H1 (cell line): Measurements from ENCODE around the gene MFN1. TPM values are rescaled to one million over a fixed set of nuclear protein-coding genes. Genes with fewer than 3 reads are reported as not detected.

Source experiments
- CTCF ChIA-PET: fragments of 300-600 bp; sonication (Branson Sonifier 250); formaldehyde crosslinking; loops from one replicate; lab custom pipeline; 2021; ENCODE audit not compliant: partially characterized antibody; lab: Charles Lee
- POLR2A ChIA-PET: fragments of 300-600 bp; sonication (Branson Sonifier 250); formaldehyde crosslinking; loops from one replicate; lab custom pipeline; 2021; ENCODE audit warnings: inconsistent platforms; ENCODE audit not compliant: partially characterized antibody; lab: Charles Lee
- DNase-seq, 2 experiments: peaks; one replicate each; pipeline versions ENCODE4 v3.0.0 to v3.0.0-alpha.2; 2010 to 2022; ENCODE audit warnings: low spot score in 2 of 2, low read depth in 1 of 2, mixed read lengths in 1 of 2
- FAIRE-seq: peaks from 2 replicates; lab custom pipeline; 2011; peaks lifted over from hg19 to GRCh38; lab: Jason Lieb, UNC
- H2AFZ ChIP-seq: 2 replicates; pipeline ENCODE4 v1.8.1; 2012; ENCODE audit warnings: low read length, inconsistent platforms
- H2AK5ac ChIP-seq: 2 replicates; pipeline ENCODE4 v1.6.1; 2013; ENCODE audit warnings: low read depth, low read length
- H2BK120ac ChIP-seq: replicated peaks from 2 replicates; pipeline ENCODE3; 2013; ENCODE audit warnings: low read depth, low read length, inconsistent platforms
- H2BK12ac ChIP-seq: 2 replicates; pipeline ENCODE4 v1.6.1; 2013; ENCODE audit warnings: low read depth, low read length
- H2BK15ac ChIP-seq: 2 replicates; pipeline ENCODE4 v1.6.1; 2013; ENCODE audit warnings: low read length
- H2BK20ac ChIP-seq: 2 replicates; pipeline ENCODE4 v1.6.1; 2013; ENCODE audit warnings: low read length
- H2BK5ac ChIP-seq: 2 replicates; pipeline ENCODE4 v1.6.1; 2013; ENCODE audit warnings: low read depth, low read length
- H3K14ac ChIP-seq: 2 replicates; pipeline ENCODE4 v1.6.1; 2013; ENCODE audit warnings: inconsistent platforms; ENCODE audit not compliant: insufficient read length
- H3K18ac ChIP-seq: 2 replicates; pipeline ENCODE4 v1.6.1; 2013; ENCODE audit warnings: low read length; ENCODE audit errors: extremely low read depth
- H3K23ac ChIP-seq: 2 replicates; pipeline ENCODE4 v1.6.1; 2013; ENCODE audit warnings: inconsistent platforms; ENCODE audit not compliant: insufficient read length
- H3K23me2 ChIP-seq: 2 replicates; pipeline ENCODE4 v1.6.1; 2013; ENCODE audit warnings: low read depth, low read length
- H3K27ac ChIP-seq: 2 replicates; pipeline ENCODE4 v1.6.1; 2011; ENCODE audit warnings: low read depth, low read length, inconsistent platforms
- H3K27me3 ChIP-seq, 4 experiments: replicated peaks in 1 of 4; 1 replicate in 1 of 4; 2 replicates in 3 of 4; pipeline versions ENCODE4 v1.6.1 to v1.8.1; 2011 to 2013; ENCODE audit warnings: low read length in 3 of 4, mild to moderate bottlenecking in 3 of 4, inconsistent platforms in 2 of 4, mixed read lengths in 2 of 4, moderate library complexity in 1 of 4; ENCODE audit not compliant: control insufficient read depth in 3 of 4, insufficient read depth in 3 of 4; ENCODE audit errors: extremely low read depth in 1 of 4
- H3K36me3 ChIP-seq, 4 experiments: 2 replicates each; pipeline versions ENCODE4 v1.6.1 to v1.8.1; 2011 to 2013; ENCODE audit warnings: mild to moderate bottlenecking in 4 of 4, low read length in 3 of 4, moderate library complexity in 2 of 4, control low read depth in 1 of 4, inconsistent platforms in 1 of 4; ENCODE audit not compliant: insufficient read depth in 4 of 4, control insufficient read depth in 2 of 4
- H3K4ac ChIP-seq: replicated peaks from 2 replicates; pipeline ENCODE3; 2013; ENCODE audit warnings: low read length, low read depth, mixed read lengths, inconsistent platforms; ENCODE audit not compliant: insufficient read length
- H3K4me1 ChIP-seq, 4 experiments: replicated peaks in 1 of 4; 1 replicate in 1 of 4; 2 replicates in 3 of 4; pipeline versions ENCODE4 v1.6.1 to v1.8.1; 2011 to 2013; ENCODE audit warnings: low read length in 3 of 4, inconsistent platforms in 2 of 4, mixed read lengths in 1 of 4; ENCODE audit not compliant: insufficient read depth in 4 of 4, control insufficient read depth in 3 of 4
- H3K4me2 ChIP-seq, 2 experiments: 2 replicates each; pipeline versions ENCODE4 v1.6.1 to v1.8.1; 2011 to 2013; ENCODE audit warnings: low read depth in 2 of 2, low read length in 2 of 2, control low read depth in 1 of 2, inconsistent platforms in 1 of 2, mild to moderate bottlenecking in 1 of 2; ENCODE audit not compliant: insufficient read depth in 1 of 2
- H3K4me3 ChIP-seq, 4 experiments: fragments of 200-600, 300-600 bp in 1 of 4; sonication (generic), shearing (Covaris generic), sonication (Bioruptor Twin) in 1 of 4; 2 replicates each; pipeline versions ENCODE4 v1.5.1 to v1.8.1; 2011 to 2016; ENCODE audit warnings: low read length in 4 of 4, low read depth in 3 of 4, control low read depth in 2 of 4, inconsistent platforms in 2 of 4, mild to moderate bottlenecking in 2 of 4, mixed read lengths in 1 of 4, moderate library complexity in 1 of 4; ENCODE audit not compliant: insufficient read depth in 2 of 4; ENCODE audit errors: extremely low read depth in 1 of 4
- H3K56ac ChIP-seq: replicated peaks from 2 replicates; pipeline ENCODE3; 2013; ENCODE audit warnings: low read depth, mild to moderate bottlenecking, mixed read lengths, low read length, inconsistent platforms; ENCODE audit not compliant: insufficient read length
- H3K79me1 ChIP-seq: 2 replicates; pipeline ENCODE4 v1.6.1; 2013; ENCODE audit warnings: low read depth, low read length, control low read depth
- H3K79me2 ChIP-seq, 2 experiments: 2 replicates each; pipeline versions ENCODE4 v1.6.1 to v1.8.1; 2012 to 2013; ENCODE audit warnings: low read length in 2 of 2, mild to moderate bottlenecking in 2 of 2, inconsistent platforms in 1 of 2; ENCODE audit not compliant: insufficient read depth in 2 of 2, control insufficient read depth in 1 of 2
- H3K9ac ChIP-seq, 4 experiments: replicated peaks in 1 of 4; 1 replicate in 1 of 4; 2 replicates in 3 of 4; pipeline versions ENCODE4 v1.6.1 to v1.8.1; 2011 to 2013; ENCODE audit warnings: low read depth in 3 of 4, low read length in 3 of 4, control low read depth in 2 of 4, mild to moderate bottlenecking in 2 of 4, moderate library complexity in 2 of 4, inconsistent platforms in 1 of 4; ENCODE audit errors: extremely low read depth in 1 of 4
- H3K9me3 ChIP-seq, 2 experiments: 2 replicates each; pipeline versions ENCODE4 v1.6.1 to v1.8.1; 2012 to 2013; ENCODE audit warnings: mild to moderate bottlenecking in 2 of 2, moderate library complexity in 2 of 2, control low read depth in 1 of 2, inconsistent platforms in 1 of 2, low read depth in 1 of 2, low read length in 1 of 2, mixed read lengths in 1 of 2; ENCODE audit not compliant: insufficient read depth in 2 of 2
- H4K20me1 ChIP-seq, 2 experiments: replicated peaks in 1 of 2; 2 replicates each; pipeline versions ENCODE3 to v1.8.1; 2011 to 2013; ENCODE audit warnings: inconsistent platforms in 2 of 2, low read length in 2 of 2, mild to moderate bottlenecking in 1 of 2; ENCODE audit not compliant: insufficient read depth in 2 of 2, control insufficient read depth in 1 of 2
- H4K5ac ChIP-seq: 2 replicates; pipeline ENCODE4 v1.6.1; 2013; ENCODE audit warnings: low read length, low read depth, mixed read lengths, inconsistent platforms; ENCODE audit not compliant: insufficient read length
- H4K8ac ChIP-seq: 2 replicates; pipeline ENCODE4 v1.8.0; 2013; ENCODE audit warnings: mild to moderate bottlenecking, moderate library complexity, low read length, inconsistent platforms; ENCODE audit not compliant: insufficient read depth; ENCODE audit errors: extremely low read depth
- H4K91ac ChIP-seq: replicated peaks from 2 replicates; pipeline ENCODE3; 2013; ENCODE audit warnings: low read length, mixed read lengths, inconsistent platforms; ENCODE audit not compliant: insufficient read length
- ASH2L ChIP-seq: fragments of 200-600, 300-600 bp; sonication (generic); IDR thresholded peaks from one replicate; pipeline ENCODE4 v1.7.1; 2017; ENCODE audit warnings: low read length
- BACH1 ChIP-seq: IDR thresholded peaks from 2 replicates; pipeline ENCODE4 v1.6.1; 2012; ENCODE audit warnings: low read length, improper control_type of control experiment
- CBX8 ChIP-seq: fragments of 300-800, 300-1000 bp; sonication (generic); IDR thresholded peaks from 2 replicates; pipeline ENCODE4 v1.7.1; 2016; ENCODE audit warnings: low read depth, low read length, borderline replicate concordance
- CTCF ChIP-seq, 3 experiments: IDR thresholded peaks; 1 replicate in 2 of 3; 2 replicates in 1 of 3; pipeline versions ENCODE4 v1.5.1 to v1.6.1; 2011; ENCODE audit warnings: low read length in 3 of 3, mild to moderate bottlenecking in 3 of 3, inconsistent platforms in 2 of 3, low read depth in 1 of 3, moderate library complexity in 1 of 3; ENCODE audit not compliant: insufficient read depth in 1 of 3; ENCODE audit errors: control extremely low read depth in 1 of 3
- GTF2F1 ChIP-seq: IDR thresholded peaks from 2 replicates; pipeline ENCODE4 v1.6.1; 2012; ENCODE audit warnings: low read depth, low read length, improper control_type of control experiment, borderline replicate concordance
- HDAC6 ChIP-seq: IDR thresholded peaks from one replicate; pipeline ENCODE4 v1.7.1; 2012; ENCODE audit warnings: low read depth, mild to moderate bottlenecking, inconsistent platforms, low read length, moderate library complexity
- POLR2A ChIP-seq, 2 experiments: IDR thresholded peaks; 1 replicate in 1 of 2; 2 replicates in 1 of 2; pipeline ENCODE4 v1.6.1; 2011; ENCODE audit warnings: low read depth in 2 of 2, low read length in 2 of 2, mild to moderate bottlenecking in 2 of 2; ENCODE audit errors: control extremely low read depth in 1 of 2
- RNF2 ChIP-seq: fragments of 200-900, 300-1000 bp; sonication (generic); IDR thresholded peaks from 2 replicates; pipeline ENCODE4 v1.7.1; 2016; ENCODE audit warnings: borderline replicate concordance, low read depth, mild to moderate bottlenecking, antibody characterized with exemption, low read length; ENCODE audit not compliant: poor library complexity, severe bottlenecking; ENCODE audit errors: missing control alignments
- SAP30 ChIP-seq: fragments of 300-600 bp; sonication (generic); IDR thresholded peaks from 2 replicates; pipeline ENCODE4 v1.7.1; 2012; ENCODE audit warnings: low read length, moderate library complexity, mild to moderate bottlenecking, inconsistent platforms; ENCODE audit not compliant: insufficient read depth, insufficient replicate concordance
- TEAD4 ChIP-seq: IDR thresholded peaks from 2 replicates; pipeline ENCODE4 v1.6.1; 2012; ENCODE audit warnings: low read depth, low read length, inconsistent platforms, mixed read lengths
- ZNF274 ChIP-seq: IDR thresholded peaks from 2 replicates; pipeline ENCODE4 v1.7.0; 2012; ENCODE audit warnings: low read length, borderline replicate concordance; ENCODE audit errors: extremely low read depth
- WGBS, 2 experiments: shearing (Covaris generic) in 1 of 2; methylation state at CpG; one replicate each; pipeline versions ENCODE4 v1.1.6 to v1.1.7; 2013 to 2015; ENCODE audit warnings: low lambda C conversion rate in 2 of 2, mixed read lengths in 2 of 2, inconsistent platforms in 1 of 2, low coverage in 1 of 2, missing lambda C conversion rate in 1 of 2; ENCODE audit not compliant: insufficient replicate concordance in 2 of 2, insufficient coverage in 1 of 2, insufficient read length in 1 of 2; ENCODE audit errors: extremely low coverage in 1 of 2, missing lambda C conversion rate in 1 of 2; 5-methylcytosine and 5-hydroxymethylcytosine counted together
- polyA plus RNA-seq, 7 experiments: library from polyadenylated mRNA; depleted of rRNA in 3 of 7; stranded (reverse) in 5 of 7; unstranded in 2 of 7; fragments of >200 nt in 5 of 7; fragments of 200-250 nt in 2 of 7; gene quantifications; 1 replicate in 5 of 7; 2 replicates in 1 of 7; 4 replicates in 1 of 7; pipeline versions ENCODE4 v1.2.1 to v1.2.3, GENCODE V29; 2011 to 2013; ENCODE audit warnings: missing spikeins in 2 of 7, mixed read lengths in 2 of 7
- total RNA-seq: library from RNA; stranded (reverse); fragmentation: NEBNext Ultra II Directional; extraction: Animal tissue kit (Norgen Biotek cat#: 25700); gene quantifications from 2 replicates; pipeline ENCODE4 v1.2.1, GENCODE V29; 2021

The MFN1 gene
- total and polyA plus RNA-seq, 2 of the 8 experiments (the other 6 are each of a cell fraction or from before 2014, with no cell fraction given): 9.1 to 35.6 TPM

- Histone ChIP-seq H2AFZ (no peak overlapping the region), H2BK15ac (no peak overlapping the region), H3K9ac (no peak overlapping the region), H2BK120ac (no peak overlapping the region), H3K4me1 (no peaks in the 10 kb centered on the region), H3K4ac (no peak overlapping the region), H2AK5ac (no peak overlapping the region), H3K9me3 (no peaks in the 10 kb centered on the region), H2BK20ac (no peak overlapping the region), H3K79me2 (no peaks in the 10 kb centered on the region), H2BK12ac (no peak overlapping the region), H4K8ac (no peak overlapping the region), H3K4me2 (no peak overlapping the region), H3K23ac (no peak overlapping the region), H3K18ac (no peak overlapping the region), H3K14ac (no peak overlapping the region), H3K27ac (no peak overlapping the region), H2BK5ac (no peak overlapping the region), H4K91ac (no peak overlapping the region), H3K56ac (no peak overlapping the region), H3K27me3 (no peaks in the 10 kb centered on the region), H3K23me2 (no peaks in the 10 kb centered on the region), H3K79me1 (no peaks in the 10 kb centered on the region), H3K4me3 (no peak overlapping the region), H3K36me3 (no peaks in the 10 kb centered on the region), H4K5ac (no peak overlapping the region), H4K20me1 (no peaks in the 10 kb centered on the region)
- FAIRE-seq: no peak
- no peak for DNase-seq
- TF ChIP-seq POLR2A (IDR thresholded peaks at IDR 0.05; ENCODE audit: control extremely low read depth in 1 of 2, low read depth in 2 of 2, low read length in 2 of 2): no peak
- TF ChIP-seq RNF2: no peak
- TF ChIP-seq BACH1: no peak
- no peak for TF ChIP-seq CTCF (IDR thresholded peaks at IDR 0.05; ENCODE audit: control extremely low read depth in 1 of 3, insufficient read depth in 1 of 3, low read depth in 1 of 3, low read length in 3 of 3)
- no peak for TF ChIP-seq TEAD4
- no peak for TF ChIP-seq HDAC6
- no peak for TF ChIP-seq ASH2L
- no peak for TF ChIP-seq ZNF274
- no peak for TF ChIP-seq SAP30
- TF ChIP-seq GTF2F1: no peak
- no peak for TF ChIP-seq CBX8
- WGBS, 2 experiments: 88% methylated on average over 7 of the region's 7 CpGs; no CpG with 5 or more reads in 1 of the 2 experiments
- CTCF ChIA-PET: interaction anchor here (1.7 kb wide), 1 partner anchor 20 kb away, joined by 8 read pairs; no protein-coding TSS in a partner anchor
- POLR2A ChIA-PET: no interaction called here
These were observed 45.4 kb upstream of the MFN1 start for GRCh38 chr3:179302111-179302510.
